ENCODE data around the gene NTN1.

GRCh38 chr17:9001559-9001958 lies 19.8 kb upstream of the NTN1 start:
- TF ChIP-seq CTCF (IDR thresholded peaks at IDR 0.05) (no peak), EP300 (IDR thresholded peaks at IDR 0.05) (no peak), POLR2A (IDR thresholded peaks at IDR 0.05) (no peak)
